NB4 (cell line): ENCODE data around the gene NECTIN3.

Source experiments
- DNase-seq: peaks from one replicate; pipeline ENCODE4 v3.0.0; 2010; ENCODE audit warnings: low read depth
- H3K4me3 ChIP-seq: one replicate; pipeline ENCODE4 v1.5.1; 2011; ENCODE audit warnings: mild to moderate bottlenecking, low read depth, low read length, moderate library complexity
- MYC ChIP-seq: IDR thresholded peaks from 2 replicates; pipeline ENCODE4 v1.6.1; 2011; ENCODE audit warnings: low read depth, low read length
- POLR2A ChIP-seq: IDR thresholded peaks from 2 replicates; pipeline ENCODE4 v1.6.1; 2011; ENCODE audit warnings: mild to moderate bottlenecking; ENCODE audit not compliant: insufficient read length; ENCODE audit errors: extremely low read depth
- TF ChIP-seq, protein P1 (sequence below): IDR thresholded peaks from one replicate; pipeline ENCODE4 v1.5.1; 2012; ENCODE audit warnings: low read depth, low read length
- TF ChIP-seq, protein P2 (sequence below): IDR thresholded peaks from 2 replicates; pipeline ENCODE4 v1.6.1; 2011; ENCODE audit warnings: low read depth, low read length

Gene NECTIN3, protein sequence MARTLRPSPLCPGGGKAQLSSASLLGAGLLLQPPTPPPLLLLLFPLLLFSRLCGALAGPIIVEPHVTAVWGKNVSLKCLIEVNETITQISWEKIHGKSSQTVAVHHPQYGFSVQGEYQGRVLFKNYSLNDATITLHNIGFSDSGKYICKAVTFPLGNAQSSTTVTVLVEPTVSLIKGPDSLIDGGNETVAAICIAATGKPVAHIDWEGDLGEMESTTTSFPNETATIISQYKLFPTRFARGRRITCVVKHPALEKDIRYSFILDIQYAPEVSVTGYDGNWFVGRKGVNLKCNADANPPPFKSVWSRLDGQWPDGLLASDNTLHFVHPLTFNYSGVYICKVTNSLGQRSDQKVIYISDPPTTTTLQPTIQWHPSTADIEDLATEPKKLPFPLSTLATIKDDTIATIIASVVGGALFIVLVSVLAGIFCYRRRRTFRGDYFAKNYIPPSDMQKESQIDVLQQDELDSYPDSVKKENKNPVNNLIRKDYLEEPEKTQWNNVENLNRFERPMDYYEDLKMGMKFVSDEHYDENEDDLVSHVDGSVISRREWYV

DNA sequence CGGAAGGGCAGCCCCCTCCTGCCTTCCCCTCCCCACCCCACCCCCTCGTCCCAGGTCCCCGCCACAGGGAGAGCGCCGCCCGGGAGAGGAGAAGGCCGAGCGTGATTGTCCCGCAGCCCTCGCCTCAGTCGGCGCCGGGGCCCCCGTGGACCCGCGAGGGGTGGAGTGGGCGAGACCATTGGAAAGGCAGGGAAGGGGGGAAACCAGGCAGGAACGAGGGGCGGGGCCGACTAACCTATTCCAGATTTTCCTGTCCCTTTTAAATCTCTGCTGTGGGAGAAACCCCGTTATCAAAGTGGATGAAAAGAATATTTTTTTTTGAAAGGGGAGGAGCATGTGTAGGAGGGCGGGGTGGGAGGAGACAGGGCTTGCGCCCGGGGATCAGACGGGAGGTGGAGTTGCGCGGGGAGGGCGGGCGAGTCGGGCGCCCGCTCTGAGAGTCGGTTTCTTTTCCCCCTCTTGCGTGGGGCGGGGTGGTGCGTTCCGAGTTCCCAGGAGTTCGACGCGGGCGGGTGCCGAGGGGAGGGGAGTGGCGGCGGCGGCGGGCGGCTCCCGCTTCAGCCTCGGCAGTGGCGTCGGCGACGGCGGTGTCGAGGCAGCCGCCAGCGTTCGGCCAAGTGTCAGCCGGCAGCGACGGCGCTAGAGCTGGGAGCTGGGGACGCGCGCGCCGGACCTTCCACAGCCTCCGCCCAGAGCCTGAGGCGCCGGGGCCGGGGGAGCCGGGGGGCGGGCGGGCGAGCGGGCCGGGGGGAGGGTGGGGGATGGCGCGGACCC is at the start of gene NECTIN3:
Gene NECTIN3 (plus strand): TSS at position 560 of the 774 bp plus-strand sequence. CDS start 202 bp downstream, at position 762.
- TF ChIP-seq, protein P1, sequence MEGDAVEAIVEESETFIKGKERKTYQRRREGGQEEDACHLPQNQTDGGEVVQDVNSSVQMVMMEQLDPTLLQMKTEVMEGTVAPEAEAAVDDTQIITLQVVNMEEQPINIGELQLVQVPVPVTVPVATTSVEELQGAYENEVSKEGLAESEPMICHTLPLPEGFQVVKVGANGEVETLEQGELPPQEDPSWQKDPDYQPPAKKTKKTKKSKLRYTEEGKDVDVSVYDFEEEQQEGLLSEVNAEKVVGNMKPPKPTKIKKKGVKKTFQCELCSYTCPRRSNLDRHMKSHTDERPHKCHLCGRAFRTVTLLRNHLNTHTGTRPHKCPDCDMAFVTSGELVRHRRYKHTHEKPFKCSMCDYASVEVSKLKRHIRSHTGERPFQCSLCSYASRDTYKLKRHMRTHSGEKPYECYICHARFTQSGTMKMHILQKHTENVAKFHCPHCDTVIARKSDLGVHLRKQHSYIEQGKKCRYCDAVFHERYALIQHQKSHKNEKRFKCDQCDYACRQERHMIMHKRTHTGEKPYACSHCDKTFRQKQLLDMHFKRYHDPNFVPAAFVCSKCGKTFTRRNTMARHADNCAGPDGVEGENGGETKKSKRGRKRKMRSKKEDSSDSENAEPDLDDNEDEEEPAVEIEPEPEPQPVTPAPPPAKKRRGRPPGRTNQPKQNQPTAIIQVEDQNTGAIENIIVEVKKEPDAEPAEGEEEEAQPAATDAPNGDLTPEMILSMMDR, result no peak
- TF ChIP-seq POLR2A, result no peak
- no peak for TF ChIP-seq MYC
- TF ChIP-seq, protein P2, sequence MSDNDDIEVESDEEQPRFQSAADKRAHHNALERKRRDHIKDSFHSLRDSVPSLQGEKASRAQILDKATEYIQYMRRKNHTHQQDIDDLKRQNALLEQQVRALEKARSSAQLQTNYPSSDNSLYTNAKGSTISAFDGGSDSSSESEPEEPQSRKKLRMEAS, result no peak

DNA sequence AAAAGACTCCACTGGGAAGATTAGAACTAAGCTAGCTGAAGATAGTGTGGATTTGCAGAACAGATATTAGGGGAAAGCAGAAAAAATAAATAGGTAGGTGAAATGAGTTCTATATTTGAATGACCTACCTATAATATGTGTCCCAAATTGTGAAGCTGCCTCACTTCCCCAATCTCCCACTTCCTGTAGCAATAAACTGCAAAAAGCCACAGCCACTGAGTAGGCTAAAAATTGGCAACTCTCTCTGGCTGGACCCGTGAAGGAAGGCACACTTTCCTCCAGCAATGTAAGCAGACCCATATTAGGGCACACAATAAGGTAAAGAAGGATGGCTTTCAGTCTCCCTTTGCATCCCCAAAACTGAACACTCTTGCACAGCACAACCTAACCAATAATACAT is 43.7 kb upstream of the NECTIN3 start:
- H3K4me3 ChIP-seq, result no peak overlapping the region
- DNase-seq, result no peak
- no peak for TF ChIP-seq MYC
- TF ChIP-seq, protein P1, result no peak

More for the DNA sequence above, at the start of gene NECTIN3:
- no peak within 1 kb of the TSS for H3K4me3 ChIP-seq
- no peak for DNase-seq

DNA sequence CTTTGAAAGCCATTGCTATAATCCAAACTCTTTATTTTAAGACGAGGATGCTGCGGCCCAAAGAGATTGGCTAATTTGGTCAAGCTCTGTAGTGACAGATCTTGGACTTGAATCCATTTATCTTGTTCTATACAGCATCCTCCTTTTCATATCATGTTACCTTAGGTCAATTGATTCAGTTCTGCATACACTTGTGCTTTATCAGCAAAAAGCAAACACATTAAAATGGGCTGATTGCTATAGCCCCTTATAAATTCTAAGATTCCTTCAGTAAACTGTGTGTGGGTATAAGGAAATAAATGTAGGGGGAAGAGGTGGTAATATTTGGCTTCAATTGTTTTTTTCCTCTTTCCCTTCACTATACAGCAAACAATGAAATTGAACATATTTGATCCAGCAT is 40.1 kb upstream of the NECTIN3 start:
- DNase-seq, result no peak
- TF ChIP-seq POLR2A (no peak), MYC (no peak)
- TF ChIP-seq, protein P1, result no peak
- TF ChIP-seq, protein P2, result no peak
- no peak overlapping the region for H3K4me3 ChIP-seq

DNA sequence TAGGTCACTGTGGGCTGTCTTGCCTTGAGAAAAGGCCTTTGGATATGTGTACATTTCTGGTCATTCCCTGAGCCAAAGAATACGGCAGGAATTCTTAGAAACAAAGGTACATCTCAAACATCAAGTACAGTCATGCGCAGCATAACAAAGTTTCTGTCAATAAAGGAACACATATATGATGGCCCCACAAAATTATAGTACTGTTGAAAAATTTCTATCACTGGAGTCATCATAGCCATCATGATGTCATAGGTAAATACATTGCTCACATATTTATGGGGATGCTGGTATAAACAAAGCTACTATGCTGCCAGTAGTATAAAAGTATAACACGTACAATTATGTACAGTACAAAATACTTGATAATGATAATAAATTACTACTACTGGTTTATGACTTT is 38.9 kb upstream of the NECTIN3 start:
- TF ChIP-seq, protein P2, result no peak
- no peak for TF ChIP-seq MYC
- TF ChIP-seq, protein P1, result no peak
- no peak for DNase-seq
- H3K4me3 ChIP-seq, result no peak overlapping the region

DNA sequence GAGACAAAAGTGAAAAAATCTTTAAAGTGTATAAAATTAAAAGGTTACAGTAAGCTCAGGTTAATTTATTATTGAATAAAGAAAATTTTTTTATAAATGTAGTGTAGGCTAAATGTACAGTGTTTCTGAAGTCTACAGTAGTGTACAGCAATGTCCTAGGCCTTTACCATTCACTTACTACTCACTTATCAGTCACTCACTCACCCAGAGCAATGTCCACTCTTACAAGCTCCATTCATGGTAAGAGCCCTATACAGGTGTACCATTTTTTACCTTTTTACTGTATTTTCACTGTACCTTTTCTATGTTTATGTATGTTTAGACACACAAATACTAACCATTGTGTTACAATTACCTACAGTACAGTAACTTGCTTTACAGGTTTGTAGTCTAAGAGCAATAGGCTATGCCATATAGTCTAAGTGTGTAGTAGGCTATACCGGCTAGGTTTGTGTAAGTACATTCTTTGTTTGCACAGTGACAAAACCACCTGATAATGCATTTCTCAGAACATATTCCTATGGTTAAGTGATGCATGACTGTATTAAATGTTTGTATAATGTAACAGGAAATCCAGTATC is 38.1 kb upstream of the NECTIN3 start:
- H3K4me3 ChIP-seq, result no peak overlapping the region
- no peak for DNase-seq
- TF ChIP-seq POLR2A, result no peak
- TF ChIP-seq, protein P1, result no peak
- TF ChIP-seq, protein P2, result no peak
- TF ChIP-seq MYC, result no peak
